Measurements from ENCODE around the gene MLEC. TPM values are rescaled to one million over a fixed set of nuclear protein-coding genes. Genes with fewer than 3 reads are reported as not detected.

The MLEC gene
- total and polyA plus RNA-seq, 9 of the 15 experiments (the other 6 are each of a cell fraction or from before 2014, with no cell fraction given): 18.5 to 108 (median 57.8) TPM

GRCh38 chr12:120640861-120641833 lies 45.8 kb upstream of the MLEC start (continued):
- TF ChIP-seq REST (IDR thresholded peaks at IDR 0.05; ENCODE audit: borderline replicate concordance): peak; percentile 99
- TF ChIP-seq REST (CRISPR knock-in tag; IDR thresholded peaks at IDR 0.05; ENCODE audit: low read depth): peak; percentile 97
- TF ChIP-seq IRF2 (CRISPR knock-in tag; IDR thresholded peaks at IDR 0.05): no peak
- TF ChIP-seq CCAR2 (IDR thresholded peaks at IDR 0.05; ENCODE audit: low read depth, low read length): no peak
- 0 out of 2 replicates have a peak, but pooled peaks have one; percentile 17 for TF ChIP-seq ZBTB40 (IDR thresholded peaks at IDR 0.05)
- TF ChIP-seq ZBTB40 (CRISPR knock-in tag; IDR thresholded peaks at IDR 0.05): no peak
- TF ChIP-seq YY1 (IDR thresholded peaks at IDR 0.05; ENCODE audit: borderline replicate concordance in 1 of 3, control insufficient read depth in 1 of 3, extremely low read depth in 1 of 3, insufficient read depth in 3 of 3, insufficient read length in 1 of 3, insufficient replicate concordance in 2 of 3, low read depth in 1 of 3, low read length in 2 of 3): no peak
- TF ChIP-seq KDM1A (IDR thresholded peaks at IDR 0.05): no peak
